ENCODE data around the gene MYRFL. TPM values are rescaled to one million over a fixed set of nuclear protein-coding genes. Genes with fewer than 3 reads are reported as not detected.

Gene MYRFL
- total RNA-seq, 2 experiments from 2014 or later: not detected

GRCh38 chr12:69925291-69925690 lies 100.3 kb downstream of the MYRFL start:
- Mint-ChIP-seq H3K4me3 (no peak overlapping the region), H3K27me3 (peaks cover 5% of the 10 kb centered on the region), H3K27ac (no peak overlapping the region), H3K9me3 (no peaks in the 10 kb centered on the region), H3K36me3 (no peaks in the 10 kb centered on the region), H3K4me1 (ENCODE audit: low read depth) (no peaks in the 10 kb centered on the region)
- DNase-seq: no peak
- CTCF ChIA-PET: no interaction called here
- POLR2A ChIA-PET: no interaction called here
- intact Hi-C loops (cut with micrococcal nuclease): no loop called here

- Mint-ChIP-seq H3K4me3 (no peak overlapping the region), H3K9me3 (no peaks in the 10 kb centered on the region), H3K27ac (no peak overlapping the region), H3K27me3 (peaks cover 5% of the 10 kb centered on the region), H3K36me3 (no peaks in the 10 kb centered on the region), H3K4me1 (ENCODE audit: low read depth) (no peaks in the 10 kb centered on the region)
- CTCF ChIA-PET: interaction anchor here (0.6 kb wide), 1 partner anchor 593 kb away, joined by 3 read pairs; no protein-coding TSS in a partner anchor
- POLR2A ChIA-PET: no interaction called here
- intact Hi-C loops (cut with micrococcal nuclease): no loop called here
- DNase-seq: no peak
These were observed 102.1 kb downstream of the MYRFL start for GRCh38 chr12:69927164-69927563.

GRCh38 chr12:69929125-69929524 lies 104.1 kb downstream of the MYRFL start:
- ChIA-PET POLR2A (no interaction called here), CTCF (interaction anchor here (0.9 kb wide), 1 partner anchor 29 kb away, joined by 3 read pairs; no protein-coding TSS in a partner anchor)
- Mint-ChIP-seq H3K4me3 (no peak overlapping the region), H3K36me3 (no peaks in the 10 kb centered on the region), H3K9me3 (no peaks in the 10 kb centered on the region), H3K4me1 (ENCODE audit: low read depth) (no peaks in the 10 kb centered on the region), H3K27me3 (peaks cover 5% of the 10 kb centered on the region), H3K27ac (no peak overlapping the region)
- intact Hi-C loops (cut with micrococcal nuclease): no loop called here
- no peak for DNase-seq

GRCh38 chr12:69929531-69929930 lies 104.5 kb downstream of the MYRFL start:
- Mint-ChIP-seq H3K4me3 (no peak overlapping the region), H3K27me3 (peaks cover 5% of the 10 kb centered on the region), H3K4me1 (ENCODE audit: low read depth) (no peaks in the 10 kb centered on the region), H3K36me3 (no peaks in the 10 kb centered on the region), H3K27ac (no peak overlapping the region), H3K9me3 (no peaks in the 10 kb centered on the region)
- POLR2A ChIA-PET: no interaction called here
- DNase-seq: no peak
- intact Hi-C loops (cut with micrococcal nuclease): no loop called here
- CTCF ChIA-PET: interaction anchor here (0.9 kb wide), 1 partner anchor 29 kb away, joined by 3 read pairs; no protein-coding TSS in a partner anchor

GRCh38 chr12:69931569-69931968 lies 106.5 kb downstream of the MYRFL start:
- DNase-seq: no peak
- H3K9me3 Mint-ChIP-seq: no peaks in the 10 kb centered on the region
- no peak overlapping the region for H3K4me3 Mint-ChIP-seq
- no peak overlapping the region for H3K27ac Mint-ChIP-seq
- CTCF ChIA-PET: no interaction called here
- intact Hi-C loops (cut with micrococcal nuclease): no loop called here
- peaks cover 5% of the 10 kb centered on the region for H3K27me3 Mint-ChIP-seq
- POLR2A ChIA-PET: no interaction called here
- H3K36me3 Mint-ChIP-seq: no peaks in the 10 kb centered on the region
- no peaks in the 10 kb centered on the region for H3K4me1 Mint-ChIP-seq (ENCODE audit: low read depth)

- H3K27me3 Mint-ChIP-seq: peaks cover 7% of the 10 kb centered on the region
- no peaks in the 10 kb centered on the region for H3K36me3 Mint-ChIP-seq
- H3K4me1 Mint-ChIP-seq (ENCODE audit: low read depth): no peaks in the 10 kb centered on the region
- no peak overlapping the region for H3K4me3 Mint-ChIP-seq
- ChIA-PET CTCF (no interaction called here), POLR2A (no interaction called here)
- DNase-seq: no peak
- no peaks in the 10 kb centered on the region for H3K9me3 Mint-ChIP-seq
- intact Hi-C loops (cut with micrococcal nuclease): no loop called here
- no peak overlapping the region for H3K27ac Mint-ChIP-seq
These were observed 107.1 kb downstream of the MYRFL start for GRCh38 chr12:69932154-69932553.

GRCh38 chr12:69932676-69933552 lies 107.9 kb downstream of the MYRFL start:
- POLR2A ChIA-PET: no interaction called here
- H3K27me3 Mint-ChIP-seq: peaks cover 13% of the 10 kb centered on the region

GRCh38 chr12:69934011-69934410 lies 109.0 kb downstream of the MYRFL start:
- ChIA-PET POLR2A (no interaction called here), CTCF (interaction anchor here (0.6 kb wide), 1 partner anchor 163 kb away, joined by 3 read pairs; no protein-coding TSS in a partner anchor)
- Mint-ChIP-seq H3K9me3 (no peaks in the 10 kb centered on the region), H3K27me3 (peaks cover 13% of the 10 kb centered on the region), H3K4me3 (no peak overlapping the region), H3K4me1 (ENCODE audit: low read depth) (no peaks in the 10 kb centered on the region), H3K27ac (no peak overlapping the region), H3K36me3 (no peaks in the 10 kb centered on the region)
- intact Hi-C loops (cut with micrococcal nuclease): no loop called here
- DNase-seq: no peak

More at GRCh38 chr12:69932676-69933552, 107.9 kb downstream of the MYRFL start:
- intact Hi-C loops (cut with micrococcal nuclease): no loop called here
- Mint-ChIP-seq H3K4me3 (no peak overlapping the region), H3K36me3 (no peaks in the 10 kb centered on the region), H3K4me1 (ENCODE audit: low read depth) (no peaks in the 10 kb centered on the region), H3K9me3 (no peaks in the 10 kb centered on the region), H3K27ac (no peak overlapping the region)
- no peak for DNase-seq
- CTCF ChIA-PET: no interaction called here

GRCh38 chr12:69935651-69936100 lies 110.6 kb downstream of the MYRFL start:
- no peak overlapping the region for H3K27ac Mint-ChIP-seq
- no peak for DNase-seq
- no peaks in the 10 kb centered on the region for H3K4me1 Mint-ChIP-seq (ENCODE audit: low read depth)
- intact Hi-C loops (cut with micrococcal nuclease): no loop called here
- H3K36me3 Mint-ChIP-seq: no peaks in the 10 kb centered on the region
- no peaks in the 10 kb centered on the region for H3K9me3 Mint-ChIP-seq
- no peak overlapping the region for H3K4me3 Mint-ChIP-seq
- ChIA-PET POLR2A (no interaction called here), CTCF (no interaction called here)
- peaks cover 11% of the 10 kb centered on the region for H3K27me3 Mint-ChIP-seq

GRCh38 chr12:69936214-69936731 lies 111.2 kb downstream of the MYRFL start:
- Mint-ChIP-seq H3K4me3 (no peak overlapping the region), H3K27me3 (peaks cover 11% of the 10 kb centered on the region), H3K36me3 (no peaks in the 10 kb centered on the region), H3K4me1 (ENCODE audit: low read depth) (no peaks in the 10 kb centered on the region), H3K27ac (no peak overlapping the region), H3K9me3 (no peaks in the 10 kb centered on the region)
- CTCF ChIA-PET: no interaction called here
- POLR2A ChIA-PET: no interaction called here
- DNase-seq: no peak
- intact Hi-C loops (cut with micrococcal nuclease): no loop called here

GRCh38 chr12:69936766-69937165 lies 111.7 kb downstream of the MYRFL start:
- no peaks in the 10 kb centered on the region for H3K4me1 Mint-ChIP-seq (ENCODE audit: low read depth)
- H3K9me3 Mint-ChIP-seq: no peaks in the 10 kb centered on the region
- CTCF ChIA-PET: no interaction called here
- no peaks in the 10 kb centered on the region for H3K36me3 Mint-ChIP-seq
- H3K27ac Mint-ChIP-seq: no peak overlapping the region
- POLR2A ChIA-PET: no interaction called here
- DNase-seq: no peak
- H3K27me3 Mint-ChIP-seq: peaks cover 11% of the 10 kb centered on the region
- H3K4me3 Mint-ChIP-seq: no peak overlapping the region
- intact Hi-C loops (cut with micrococcal nuclease): no loop called here

GRCh38 chr12:69947123-69947522 lies 122.1 kb downstream of the MYRFL start:
- no peak overlapping the region for H3K27ac Mint-ChIP-seq
- no peak overlapping the region for H3K4me3 Mint-ChIP-seq
- ChIA-PET POLR2A (no interaction called here), CTCF (interaction anchor here (0.6 to 1.4 kb wide), 2 partner anchors 67 to 782 kb away, joined by 3 read pairs; no protein-coding TSS in a partner anchor)
- no peaks in the 10 kb centered on the region for H3K36me3 Mint-ChIP-seq
- no peaks in the 10 kb centered on the region for H3K9me3 Mint-ChIP-seq
- intact Hi-C loops (cut with micrococcal nuclease): no loop called here
- no peaks in the 10 kb centered on the region for H3K4me1 Mint-ChIP-seq (ENCODE audit: low read depth)
- DNase-seq: no peak
- no peaks in the 10 kb centered on the region for H3K27me3 Mint-ChIP-seq

- no peaks in the 10 kb centered on the region for H3K27me3 Mint-ChIP-seq
- intact Hi-C loops (cut with micrococcal nuclease): no loop called here
- H3K27ac Mint-ChIP-seq: no peak overlapping the region
- no peak for DNase-seq
- no peaks in the 10 kb centered on the region for H3K4me1 Mint-ChIP-seq (ENCODE audit: low read depth)
- H3K36me3 Mint-ChIP-seq: no peaks in the 10 kb centered on the region
- H3K9me3 Mint-ChIP-seq: no peaks in the 10 kb centered on the region
- no peak overlapping the region for H3K4me3 Mint-ChIP-seq
- POLR2A ChIA-PET: no interaction called here
- CTCF ChIA-PET: interaction anchor here (0.6 to 1.4 kb wide), 2 partner anchors 68 to 782 kb away, joined by 3 read pairs; no protein-coding TSS in a partner anchor
These were observed 122.9 kb downstream of the MYRFL start for GRCh38 chr12:69947897-69948296.
